ENCODE measurements around the gene RAD51B.

RAD51B gene

GRCh38 chr14:68619790-68620574, 800.4 kb downstream of the RAD51B start:
- no peak for DNase-seq
- TF ChIP-seq CTCF (IDR thresholded peaks at IDR 0.05; ENCODE audit: low read depth, low read length), result no peak
- no peaks in the 10 kb centered on the region for H3K4me1 ChIP-seq

GRCh38 chr14:68621400-68622365, 802.1 kb downstream of the RAD51B start:
- TF ChIP-seq CTCF (IDR thresholded peaks at IDR 0.05; ENCODE audit: low read depth, low read length), result no peak
- H3K27me3 ChIP-seq, result no peaks in the 10 kb centered on the region
- no peaks in the 10 kb centered on the region for H3K4me1 ChIP-seq
- H3K4me3 ChIP-seq (ENCODE audit: low read depth, low read length), result no peak overlapping the region
- H3K9me3 ChIP-seq, result no peaks in the 10 kb centered on the region
- no peak for DNase-seq
- no peaks in the 10 kb centered on the region for H3K36me3 ChIP-seq

More at GRCh38 chr14:68619790-68620574, 800.4 kb downstream of the RAD51B start:
- Histone ChIP-seq H3K4me3 (ENCODE audit: low read depth, low read length) (no peak overlapping the region), H3K36me3 (no peaks in the 10 kb centered on the region), H3K27me3 (no peaks in the 10 kb centered on the region), H3K9me3 (no peaks in the 10 kb centered on the region)

GRCh38 chr14:68622856-68623255, 803.3 kb downstream of the RAD51B start:
- Histone ChIP-seq H3K4me1 (no peaks in the 10 kb centered on the region), H3K4me3 (ENCODE audit: low read depth, low read length) (no peak overlapping the region), H3K27me3 (no peaks in the 10 kb centered on the region), H3K9me3 (no peaks in the 10 kb centered on the region), H3K36me3 (no peaks in the 10 kb centered on the region)
- no peak for DNase-seq
- TF ChIP-seq CTCF (IDR thresholded peaks at IDR 0.05; ENCODE audit: low read depth, low read length), result no peak

GRCh38 chr14:68623307-68623706, 803.7 kb downstream of the RAD51B start:
- DNase-seq, result no peak
- no peaks in the 10 kb centered on the region for H3K4me1 ChIP-seq
- no peaks in the 10 kb centered on the region for H3K9me3 ChIP-seq
- H3K36me3 ChIP-seq, result no peaks in the 10 kb centered on the region
- H3K4me3 ChIP-seq (ENCODE audit: low read depth, low read length), result no peak overlapping the region
- no peaks in the 10 kb centered on the region for H3K27me3 ChIP-seq
- TF ChIP-seq CTCF (IDR thresholded peaks at IDR 0.05; ENCODE audit: low read depth, low read length), result no peak

- Histone ChIP-seq H3K36me3 (no peaks in the 10 kb centered on the region), H3K4me1 (no peaks in the 10 kb centered on the region), H3K9me3 (no peaks in the 10 kb centered on the region), H3K4me3 (ENCODE audit: low read depth, low read length) (no peak overlapping the region), H3K27me3 (no peaks in the 10 kb centered on the region)
- DNase-seq, result no peak
- no peak for TF ChIP-seq CTCF (IDR thresholded peaks at IDR 0.05; ENCODE audit: low read depth, low read length)
Measured at GRCh38 chr14:68623826-68624225, 804.2 kb downstream of the RAD51B start.

Data from BE2C (cell line).